Sigmoid colon (tissue), 4 donors: Measurements from ENCODE around the gene EHBP1.

ENCODE experiments used
- EP300 ChIP-seq, 4 donors: sonication (generic); formaldehyde crosslinking; IDR thresholded peaks; one replicate each; pipeline ENCODE4 v1.6.1; 2017; ENCODE audit warnings: antibody characterized with exemption in 4 of 4
- POLR2A ChIP-seq, 2 donors: fragments of 450-650 bp; IDR thresholded peaks; one replicate each; pipeline ENCODE4 v1.6.1; 2016; ENCODE audit warnings: antibody characterized with exemption in 2 of 2, mild to moderate bottlenecking in 2 of 2, moderate library complexity in 2 of 2
- POLR2AphosphoS5 ChIP-seq, 4 donors: sonication (generic); formaldehyde crosslinking; IDR thresholded peaks; one replicate each; pipeline ENCODE4 v1.6.1; 2017; ENCODE audit warnings: antibody characterized with exemption in 4 of 4
- TF ChIP-seq, protein P1 (sequence below), 4 experiments: fragments of 450-650 bp in 3 of 4; fragments of 200-600 bp in 1 of 4; IDR thresholded peaks; one replicate each; pipeline ENCODE4 v1.5.1; 2016 to 2019; ENCODE audit warnings: antibody characterized with exemption in 4 of 4, mild to moderate bottlenecking in 3 of 4, moderate library complexity in 2 of 4

DNA sequence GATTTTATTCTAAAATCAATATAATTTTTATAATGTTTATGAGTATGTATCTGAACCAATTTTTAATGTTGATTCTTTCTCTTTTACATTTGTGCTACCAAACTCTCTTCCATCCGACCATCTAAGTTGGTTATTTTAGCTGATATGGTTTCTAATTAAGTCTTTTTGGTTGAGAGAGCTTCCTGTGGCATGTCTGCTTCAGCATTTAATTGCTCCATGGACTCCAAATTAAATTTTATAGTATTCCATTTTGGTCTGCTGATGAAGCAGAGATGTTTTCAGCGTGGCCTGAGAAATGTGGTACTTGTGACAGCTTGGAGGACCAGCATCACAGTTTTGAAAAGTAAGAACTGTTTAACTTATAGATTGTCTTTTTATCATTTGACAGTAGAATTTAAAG, 105.6 kb downstream of the EHBP1 start:
- TF ChIP-seq, protein P1, sequence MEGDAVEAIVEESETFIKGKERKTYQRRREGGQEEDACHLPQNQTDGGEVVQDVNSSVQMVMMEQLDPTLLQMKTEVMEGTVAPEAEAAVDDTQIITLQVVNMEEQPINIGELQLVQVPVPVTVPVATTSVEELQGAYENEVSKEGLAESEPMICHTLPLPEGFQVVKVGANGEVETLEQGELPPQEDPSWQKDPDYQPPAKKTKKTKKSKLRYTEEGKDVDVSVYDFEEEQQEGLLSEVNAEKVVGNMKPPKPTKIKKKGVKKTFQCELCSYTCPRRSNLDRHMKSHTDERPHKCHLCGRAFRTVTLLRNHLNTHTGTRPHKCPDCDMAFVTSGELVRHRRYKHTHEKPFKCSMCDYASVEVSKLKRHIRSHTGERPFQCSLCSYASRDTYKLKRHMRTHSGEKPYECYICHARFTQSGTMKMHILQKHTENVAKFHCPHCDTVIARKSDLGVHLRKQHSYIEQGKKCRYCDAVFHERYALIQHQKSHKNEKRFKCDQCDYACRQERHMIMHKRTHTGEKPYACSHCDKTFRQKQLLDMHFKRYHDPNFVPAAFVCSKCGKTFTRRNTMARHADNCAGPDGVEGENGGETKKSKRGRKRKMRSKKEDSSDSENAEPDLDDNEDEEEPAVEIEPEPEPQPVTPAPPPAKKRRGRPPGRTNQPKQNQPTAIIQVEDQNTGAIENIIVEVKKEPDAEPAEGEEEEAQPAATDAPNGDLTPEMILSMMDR (IDR thresholded peaks at IDR 0.05): no peak
- TF ChIP-seq EP300 (IDR thresholded peaks at IDR 0.05) (no peak), POLR2A (IDR thresholded peaks at IDR 0.05) (no peak), POLR2AphosphoS5 (IDR thresholded peaks at IDR 0.05) (no peak)
